Hepatocyte (in vitro differentiated cells): Measurements from ENCODE around the gene SLC5A6.

Experiments
- CTCF ChIP-seq: fragments of 200-600 bp; sonication (generic); IDR thresholded peaks from 2 replicates; pipeline ENCODE4 v1.5.1; 2016; ENCODE audit warnings: antibody characterized with exemption, mild to moderate bottlenecking; ENCODE audit not compliant: poor library complexity
- EZH2 ChIP-seq: fragments of 200-600 bp; sonication (generic); IDR thresholded peaks from 2 replicates; pipeline ENCODE4 v1.6.1; 2016; ENCODE audit warnings: antibody characterized with exemption, mild to moderate bottlenecking, borderline replicate concordance
- EZH2phosphoT487 ChIP-seq: fragments of 200-600 bp; sonication (generic); IDR thresholded peaks from one replicate; pipeline ENCODE4 v1.6.1; 2018; ENCODE audit warnings: antibody characterized with exemption, mild to moderate bottlenecking, low read depth, moderate library complexity; ENCODE audit not compliant: unreplicated experiment, severe bottlenecking

GRCh38 chr2:27198627-27199026 lies 13.4 kb downstream of the SLC5A6 start:
- TF ChIP-seq CTCF: no peak
- no peak for TF ChIP-seq EZH2
- no peak for TF ChIP-seq EZH2phosphoT487
